IMR-90 (cell line): Measurements from ENCODE around the gene FMR1. TPM values are rescaled to one million over a fixed set of nuclear protein-coding genes. Genes with fewer than 3 reads are reported as not detected.

Experiments
- ATAC-seq: fragments of 200-7000 bp; cut with Tn5 transposase; 2 replicates; pipeline ENCODE4 v1.9.1; 2020; ENCODE audit warnings: low read depth, mild to moderate bottlenecking, moderate library complexity
- BruUV-seq: library from RNA; stranded (reverse); fragments of 400-500 nt; replicated peaks from 2 replicates; lab custom pipeline; 2021; lab: Mats Ljungman, UMichigan
- CTCF ChIA-PET: fragments of 300-600 bp; formaldehyde crosslinking; extraction: SDS; loops from one replicate; lab custom pipeline; 2021; ENCODE audit warnings: antibody characterized with exemption; lab: Yijun Ruan, JAX
- POLR2A ChIA-PET: fragments of 300-600 bp; sonication (Branson Sonifier 250); formaldehyde crosslinking; loops from one replicate; lab custom pipeline; 2022; ENCODE audit warnings: antibody characterized with exemption; ENCODE audit not compliant: unreplicated experiment; lab: Charles Lee
- DNase-seq: peaks from one replicate; pipeline ENCODE4 v3.0.0; 2013
- H2AFZ ChIP-seq: replicated peaks from 2 replicates; pipeline ENCODE3; 2013; ENCODE audit warnings: low read length, mild to moderate bottlenecking; ENCODE audit not compliant: poor library complexity
- H2AK5ac ChIP-seq: 2 replicates; pipeline ENCODE4 v1.6.1; 2013; ENCODE audit warnings: low read depth, low read length, inconsistent platforms
- H2AK9ac ChIP-seq: replicated peaks from 2 replicates; pipeline ENCODE3; 2013; ENCODE audit warnings: mild to moderate bottlenecking, low read depth, low read length, moderate library complexity; ENCODE audit not compliant: poor library complexity
- H2BK120ac ChIP-seq: 2 replicates; pipeline ENCODE4 v1.6.1; 2013; ENCODE audit warnings: low read depth, low read length, inconsistent platforms
- H2BK15ac ChIP-seq: 3 replicates; pipeline ENCODE4 v1.6.1; 2013; ENCODE audit warnings: low read depth, low read length, inconsistent platforms
- H2BK20ac ChIP-seq: 2 replicates; pipeline ENCODE4 v1.6.1; 2013; ENCODE audit warnings: low read depth, mild to moderate bottlenecking, inconsistent platforms, low read length, moderate library complexity
- H2BK5ac ChIP-seq: 2 replicates; pipeline ENCODE4 v1.6.1; 2013; ENCODE audit warnings: mild to moderate bottlenecking, low read depth, low read length, inconsistent platforms; ENCODE audit not compliant: poor library complexity, severe bottlenecking
- H3K14ac ChIP-seq: replicated peaks from 2 replicates; pipeline ENCODE4 v1.6.1; 2013; ENCODE audit warnings: low read depth, low read length, inconsistent platforms
- H3K18ac ChIP-seq: 2 replicates; pipeline ENCODE4 v1.6.1; 2013; ENCODE audit warnings: low read depth, low read length, control low read depth
- H3K23ac ChIP-seq: 2 replicates; pipeline ENCODE4 v1.6.1; 2013; ENCODE audit warnings: low read depth, low read length, inconsistent platforms
- H3K27ac ChIP-seq: 2 replicates; pipeline ENCODE4 v1.5.1; 2013; ENCODE audit warnings: mild to moderate bottlenecking, control low read depth, low read length; ENCODE audit not compliant: insufficient read depth
- H3K27me3 ChIP-seq: 2 replicates; pipeline ENCODE4 v1.6.1; 2013; ENCODE audit warnings: low read length; ENCODE audit not compliant: control insufficient read depth, insufficient read depth
- H3K36me3 ChIP-seq: 2 replicates; pipeline ENCODE4 v1.6.1; 2013; ENCODE audit warnings: low read length, mixed read lengths; ENCODE audit not compliant: control insufficient read depth, insufficient read depth
- H3K4ac ChIP-seq: 2 replicates; pipeline ENCODE4 v1.6.1; 2013; ENCODE audit warnings: low read depth, low read length, inconsistent platforms
- H3K4me1 ChIP-seq: 2 replicates; pipeline ENCODE4 v1.6.1; 2013; ENCODE audit warnings: low read length, mixed read lengths; ENCODE audit not compliant: control insufficient read depth, insufficient read depth
- H3K4me2 ChIP-seq: 2 replicates; pipeline ENCODE4 v1.6.1; 2013; ENCODE audit warnings: low read depth, mild to moderate bottlenecking, control low read depth, low read length, moderate library complexity
- H3K4me3 ChIP-seq: 2 replicates; pipeline ENCODE4 v1.5.1; 2013; ENCODE audit warnings: low read depth, mild to moderate bottlenecking, control low read depth, low read length, moderate library complexity; ENCODE audit not compliant: insufficient read depth
- H3K56ac ChIP-seq: 2 replicates; pipeline ENCODE4 v1.6.1; 2013; ENCODE audit warnings: low read length, inconsistent platforms; ENCODE audit not compliant: insufficient read depth; ENCODE audit errors: extremely low read depth
- H3K79me1 ChIP-seq, 2 experiments: 2 replicates each; pipeline ENCODE4 v1.6.1; 2013; ENCODE audit warnings: low read length in 2 of 2, inconsistent platforms in 1 of 2, low read depth in 1 of 2
- H3K9ac ChIP-seq: 2 replicates; pipeline ENCODE4 v1.6.1; 2013; ENCODE audit warnings: low read depth, low read length, control low read depth
- H3K9me1 ChIP-seq: 2 replicates; pipeline ENCODE4 v1.6.1; 2013; ENCODE audit warnings: low read length, inconsistent platforms; ENCODE audit not compliant: insufficient read depth
- H3K9me3 ChIP-seq: 2 replicates; pipeline ENCODE4 v1.6.1; 2013; ENCODE audit warnings: low read length; ENCODE audit not compliant: control insufficient read depth, insufficient read depth
- H4K20me1 ChIP-seq: 2 replicates; pipeline ENCODE4 v1.6.1; 2013; ENCODE audit warnings: low read length, inconsistent platforms; ENCODE audit not compliant: insufficient read depth
- H4K5ac ChIP-seq: 2 replicates; pipeline ENCODE4 v1.6.1; 2013; ENCODE audit warnings: mild to moderate bottlenecking, low read depth, low read length, control low read depth
- H4K8ac ChIP-seq, 2 experiments: 2 replicates each; pipeline ENCODE4 v1.6.1; 2013; ENCODE audit warnings: low read depth in 2 of 2, low read length in 2 of 2, control low read depth in 1 of 2, inconsistent platforms in 1 of 2
- H4K91ac ChIP-seq: 2 replicates; pipeline ENCODE4 v1.6.1; 2013; ENCODE audit warnings: low read depth, low read length, inconsistent platforms; ENCODE audit not compliant: insufficient read depth
- CHD1 ChIP-seq: IDR thresholded peaks from 2 replicates; pipeline ENCODE4 v1.6.1; 2012; ENCODE audit warnings: low read depth, low read length, improper control_type of control experiment
- MAFK ChIP-seq: IDR thresholded peaks from 2 replicates; pipeline ENCODE4 v1.6.1; 2012; ENCODE audit warnings: low read depth, low read length, improper control_type of control experiment
- MAZ ChIP-seq: IDR thresholded peaks from 2 replicates; pipeline ENCODE4 v1.6.1; 2012; ENCODE audit warnings: low read depth, mild to moderate bottlenecking, low read length, improper control_type of control experiment, moderate library complexity, borderline replicate concordance
- RCOR1 ChIP-seq: IDR thresholded peaks from 2 replicates; pipeline ENCODE4 v1.6.1; 2012; ENCODE audit warnings: mild to moderate bottlenecking, low read length, improper control_type of control experiment; ENCODE audit not compliant: insufficient replicate concordance
- WGBS, 2 experiments: methylation state at CpG; one replicate each; pipeline versions ENCODE4 v1.1.5 to v1.1.7; 2013; ENCODE audit warnings: missing lambda C conversion rate in 2 of 2; ENCODE audit not compliant: insufficient read length in 1 of 2; ENCODE audit errors: extremely low coverage in 2 of 2; 5-methylcytosine and 5-hydroxymethylcytosine counted together
- dilution Hi-C: fragments of 300-500 bp; cut with HindIII; formaldehyde crosslinking; loops from one replicate; pipeline ENCODE4 v1.14.3; 2018; ENCODE audit warnings: low sequenced_read_pairs; ENCODE audit not compliant: unreplicated experiment
- in situ Hi-C: fragments of 300-500 bp; cut with MboI; formaldehyde crosslinking; loops from 3 replicates; pipeline ENCODE4 v1.14.3; 2019; ENCODE audit warnings: low sequenced_read_pairs, inconsistent platforms, mixed read lengths
- intact Hi-C: fragments of 100-400 bp; cut with micrococcal nuclease; formaldehyde crosslinking; loops from 2 replicates; pipeline ENCODE4 v1.10.0; 2022
- polyA plus RNA-seq, 3 experiments: library from polyadenylated mRNA; depleted of rRNA; stranded (reverse); fragments of >200 nt; gene quantifications; 2 replicates each; pipeline ENCODE4 v1.2.3, GENCODE V29; 2012; ENCODE audit warnings: low replicate concordance in 1 of 3
- total RNA-seq: library from RNA; depleted of rRNA; stranded (reverse); fragments of >200 nt; gene quantifications from 2 replicates; pipeline ENCODE4 v1.2.3, GENCODE V29; 2012
- TF ChIP-seq, protein P1 (sequence below): conservative IDR thresholded peaks from 2 replicates; pipeline ENCODE4 v1.5.1; 2012; ENCODE audit warnings: mild to moderate bottlenecking, low read depth, low read length, improper control_type of control experiment

FMR1 gene
- total and polyA plus RNA-seq, 2 of the 4 experiments (the other 2 are of a cell fraction), result 12.2 to 17.6 TPM

DNA sequence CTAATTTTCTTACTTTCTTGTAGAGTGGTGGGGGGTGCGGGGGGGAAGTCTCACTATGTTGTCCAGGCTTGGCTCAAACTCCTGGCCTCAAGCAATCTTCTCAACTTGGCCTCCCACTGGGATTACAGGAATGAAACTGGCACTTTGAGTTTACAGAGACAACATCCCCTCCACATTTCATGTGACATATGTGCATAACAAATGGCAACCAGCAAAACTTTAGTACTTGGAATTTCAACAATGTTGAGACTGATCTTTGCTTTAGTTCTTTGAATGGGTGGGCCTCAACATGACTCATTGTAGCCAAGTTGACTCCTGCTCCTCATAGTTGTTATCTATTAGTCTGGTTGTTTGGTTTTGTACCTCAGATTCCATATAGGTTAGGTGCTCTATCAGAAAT, 11.4 kb upstream of the FMR1 start:
- Histone ChIP-seq H3K14ac (no peak overlapping the region), H4K5ac (no peak overlapping the region), H3K56ac (no peak overlapping the region), H2AK5ac (no peak overlapping the region), H3K4ac (no peak overlapping the region), H2AK9ac (no peak overlapping the region), H2BK20ac (no peak overlapping the region), H3K27ac (no peak overlapping the region), H3K4me2 (no peak overlapping the region), H2BK5ac (no peak overlapping the region), H3K9me1 (no peaks in the 10 kb centered on the region), H3K4me3 (no peak overlapping the region), H3K36me3 (no peaks in the 10 kb centered on the region), H3K4me1 (no peaks in the 10 kb centered on the region), H2BK120ac (no peak overlapping the region), H4K91ac (no peak overlapping the region), H3K79me1 (no peaks in the 10 kb centered on the region), H4K8ac (no peak overlapping the region), H3K9ac (no peak overlapping the region), H2AFZ (no peak overlapping the region), H4K20me1 (no peaks in the 10 kb centered on the region), H3K9me3 (0 out of 2 replicates have a peak, but pooled peaks cover 4% of the 10 kb centered on the region), H3K18ac (no peak overlapping the region), H3K27me3 (no peaks in the 10 kb centered on the region), H3K23ac (no peak overlapping the region), H2BK15ac (no peak overlapping the region)
- ATAC-seq (no peak), DNase-seq (no peak)
- POLR2A ChIA-PET, result no interaction called here
- no CpG with 5 or more reads among the region's 1 CpG for WGBS, 2 experiments
- no TSS peak for BruUV-seq
- intact Hi-C loops, result no loop called here
- in situ Hi-C loops, result no loop called here
- CTCF ChIA-PET, result no interaction called here
- dilution Hi-C loops, result no loop called here
- TF ChIP-seq MAZ (no peak), RCOR1 (no peak), MAFK (no peak), CHD1 (no peak)
- TF ChIP-seq, protein P1, sequence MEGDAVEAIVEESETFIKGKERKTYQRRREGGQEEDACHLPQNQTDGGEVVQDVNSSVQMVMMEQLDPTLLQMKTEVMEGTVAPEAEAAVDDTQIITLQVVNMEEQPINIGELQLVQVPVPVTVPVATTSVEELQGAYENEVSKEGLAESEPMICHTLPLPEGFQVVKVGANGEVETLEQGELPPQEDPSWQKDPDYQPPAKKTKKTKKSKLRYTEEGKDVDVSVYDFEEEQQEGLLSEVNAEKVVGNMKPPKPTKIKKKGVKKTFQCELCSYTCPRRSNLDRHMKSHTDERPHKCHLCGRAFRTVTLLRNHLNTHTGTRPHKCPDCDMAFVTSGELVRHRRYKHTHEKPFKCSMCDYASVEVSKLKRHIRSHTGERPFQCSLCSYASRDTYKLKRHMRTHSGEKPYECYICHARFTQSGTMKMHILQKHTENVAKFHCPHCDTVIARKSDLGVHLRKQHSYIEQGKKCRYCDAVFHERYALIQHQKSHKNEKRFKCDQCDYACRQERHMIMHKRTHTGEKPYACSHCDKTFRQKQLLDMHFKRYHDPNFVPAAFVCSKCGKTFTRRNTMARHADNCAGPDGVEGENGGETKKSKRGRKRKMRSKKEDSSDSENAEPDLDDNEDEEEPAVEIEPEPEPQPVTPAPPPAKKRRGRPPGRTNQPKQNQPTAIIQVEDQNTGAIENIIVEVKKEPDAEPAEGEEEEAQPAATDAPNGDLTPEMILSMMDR, result no peak
